Calu3 (cell line): ENCODE measurements around the gene RTP2. TPM values are rescaled to one million over a fixed set of nuclear protein-coding genes. Genes with fewer than 3 reads are reported as not detected.

ENCODE experiments used
- BruUV-seq: library from RNA; stranded (reverse); fragments of 400-500 nt; replicated peaks from 2 replicates; lab custom pipeline; 2021; lab: Mats Ljungman, UMichigan
- CTCF ChIA-PET: fragments of 300-600 bp; sonication (Branson Sonifier 250); formaldehyde crosslinking; loops from one replicate; lab custom pipeline; 2022; ENCODE audit warnings: antibody characterized with exemption; lab: Charles Lee
- DNase-seq: peaks from one replicate; pipeline ENCODE4 v3.0.0; 2022
- H3K27ac Mint-ChIP-seq: one replicate; pipeline ENCODE4 v1.8.0; 2022; ENCODE audit warnings: mixed read lengths; ENCODE audit not compliant: unreplicated experiment
- H3K27me3 Mint-ChIP-seq: one replicate; pipeline ENCODE4 v1.8.0; 2022; ENCODE audit warnings: mixed read lengths; ENCODE audit not compliant: unreplicated experiment
- H3K36me3 Mint-ChIP-seq: one replicate; pipeline ENCODE4 v1.8.0; 2022; ENCODE audit warnings: mild to moderate bottlenecking, moderate library complexity, mixed read lengths; ENCODE audit not compliant: insufficient read depth, unreplicated experiment
- H3K4me1 Mint-ChIP-seq: one replicate; pipeline ENCODE4 v1.8.0; 2022; ENCODE audit warnings: mild to moderate bottlenecking, low read depth, mixed read lengths; ENCODE audit not compliant: unreplicated experiment
- H3K4me3 Mint-ChIP-seq: one replicate; pipeline ENCODE4 v1.8.0; 2022; ENCODE audit warnings: mild to moderate bottlenecking, low read depth, moderate library complexity, mixed read lengths; ENCODE audit not compliant: unreplicated experiment
- H3K9me3 Mint-ChIP-seq: one replicate; pipeline ENCODE4 v1.8.0; 2022; ENCODE audit warnings: low read depth, mixed read lengths; ENCODE audit not compliant: unreplicated experiment
- intact Hi-C: fragments of 100-400 bp; cut with micrococcal nuclease; formaldehyde crosslinking; loops from one replicate; pipeline ENCODE4 v1.10.0; 2022; ENCODE audit not compliant: unreplicated experiment
- total RNA-seq: library from RNA; stranded (reverse); gene quantifications from 2 replicates; pipeline ENCODE4 v1.2.3, GENCODE V29; 2022
- TF ChIP-seq, protein P1 (sequence below): fragments of 200-600 bp; IDR thresholded peaks from one replicate; pipeline ENCODE4 v1.8.0; 2022; ENCODE audit warnings: antibody characterized with exemption; ENCODE audit not compliant: unreplicated experiment

The RTP2 gene
- total RNA-seq, 1 experiment from 2014 or later = not detected

DNA sequence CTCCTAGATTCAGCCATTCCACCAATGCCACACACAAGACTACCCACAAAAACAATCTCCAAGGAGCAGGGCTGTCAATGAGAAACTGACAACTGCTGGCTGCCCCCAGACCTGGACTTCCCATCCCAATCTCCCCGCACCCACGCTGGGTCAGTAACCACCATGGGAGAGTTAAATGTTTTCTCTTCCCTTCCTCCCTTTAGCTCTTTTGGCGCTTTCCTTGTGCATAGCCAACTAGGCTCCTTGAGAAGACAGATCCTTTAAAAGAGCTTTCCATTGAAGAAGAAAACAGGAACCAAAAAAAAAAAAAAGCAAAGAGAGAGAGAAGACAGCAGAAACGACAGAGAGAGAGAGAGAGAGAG lies 34.6 kb upstream of the RTP2 start:
- peaks cover 9% of the 10 kb centered on the region for H3K27me3 Mint-ChIP-seq
- peaks cover 49% of the 10 kb centered on the region for H3K36me3 Mint-ChIP-seq
- H3K4me3 Mint-ChIP-seq = peak overlapping the region; percentile 83
- DNase-seq = no peak
- H3K9me3 Mint-ChIP-seq = no peaks in the 10 kb centered on the region
- intact Hi-C loops = no loop called here
- TF ChIP-seq, protein P1, sequence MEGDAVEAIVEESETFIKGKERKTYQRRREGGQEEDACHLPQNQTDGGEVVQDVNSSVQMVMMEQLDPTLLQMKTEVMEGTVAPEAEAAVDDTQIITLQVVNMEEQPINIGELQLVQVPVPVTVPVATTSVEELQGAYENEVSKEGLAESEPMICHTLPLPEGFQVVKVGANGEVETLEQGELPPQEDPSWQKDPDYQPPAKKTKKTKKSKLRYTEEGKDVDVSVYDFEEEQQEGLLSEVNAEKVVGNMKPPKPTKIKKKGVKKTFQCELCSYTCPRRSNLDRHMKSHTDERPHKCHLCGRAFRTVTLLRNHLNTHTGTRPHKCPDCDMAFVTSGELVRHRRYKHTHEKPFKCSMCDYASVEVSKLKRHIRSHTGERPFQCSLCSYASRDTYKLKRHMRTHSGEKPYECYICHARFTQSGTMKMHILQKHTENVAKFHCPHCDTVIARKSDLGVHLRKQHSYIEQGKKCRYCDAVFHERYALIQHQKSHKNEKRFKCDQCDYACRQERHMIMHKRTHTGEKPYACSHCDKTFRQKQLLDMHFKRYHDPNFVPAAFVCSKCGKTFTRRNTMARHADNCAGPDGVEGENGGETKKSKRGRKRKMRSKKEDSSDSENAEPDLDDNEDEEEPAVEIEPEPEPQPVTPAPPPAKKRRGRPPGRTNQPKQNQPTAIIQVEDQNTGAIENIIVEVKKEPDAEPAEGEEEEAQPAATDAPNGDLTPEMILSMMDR = no peak
- peaks cover 31% of the 10 kb centered on the region for H3K4me1 Mint-ChIP-seq
- peak overlapping the region; percentile 13 for H3K27ac Mint-ChIP-seq
- BruUV-seq = no TSS peak
- CTCF ChIA-PET = interaction anchor here (0.6 to 5.6 kb wide), 10 partner anchors 17 to 1562 kb away, joined by 3 to 171 read pairs (median 4); no protein-coding TSS in a partner anchor

DNA sequence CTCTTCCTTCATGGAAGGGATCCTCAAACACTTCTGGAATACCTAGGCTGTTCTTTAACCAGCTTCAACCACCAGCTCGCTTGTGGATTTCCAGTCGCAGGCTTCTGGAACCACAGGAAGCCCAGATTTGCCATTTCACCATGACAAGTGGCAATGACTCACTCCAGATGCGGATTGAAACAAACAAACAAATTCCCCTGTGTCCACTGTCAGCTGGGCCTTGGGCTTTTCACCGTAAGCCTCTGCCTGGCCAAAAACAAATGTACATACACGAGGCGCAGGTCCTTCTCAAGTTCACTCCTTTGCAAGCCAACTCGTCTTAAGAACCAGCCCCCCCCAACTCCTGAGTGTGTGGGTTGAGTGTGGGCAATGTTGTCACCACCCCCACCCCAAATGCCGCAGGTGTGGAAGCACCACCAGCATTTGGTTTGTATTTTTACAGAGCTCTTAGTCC lies 34.1 kb upstream of the RTP2 start:
- CTCF ChIA-PET = interaction anchor here (0.6 to 5.6 kb wide), 9 partner anchors 16 to 1562 kb away, joined by 3 to 171 read pairs (median 4); no protein-coding TSS in a partner anchor

DNA sequence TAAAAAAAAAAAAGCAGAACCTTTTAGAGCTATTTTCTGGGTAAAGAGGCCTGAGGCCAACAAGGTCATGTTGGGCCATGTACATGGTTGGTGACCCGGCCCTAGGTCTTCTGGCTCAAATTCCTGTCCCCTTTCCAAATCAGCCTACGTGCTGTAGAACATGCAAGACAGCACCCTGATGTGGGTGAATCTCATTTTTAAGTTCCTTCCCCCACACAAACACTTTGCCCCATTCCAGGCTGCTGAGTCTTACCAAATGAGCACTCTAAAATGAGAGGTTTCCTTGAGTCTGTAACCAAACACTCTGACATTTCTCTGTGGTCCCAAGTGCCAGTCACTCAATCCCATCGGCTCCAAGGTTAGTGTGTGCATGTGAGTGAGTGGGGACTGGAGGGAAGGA lies 33.5 kb upstream of the RTP2 start:
- no peak overlapping the region for H3K4me3 Mint-ChIP-seq
- no peak overlapping the region for H3K27ac Mint-ChIP-seq
- intact Hi-C loops = no loop called here
- peaks cover 24% of the 10 kb centered on the region for H3K4me1 Mint-ChIP-seq
- peaks cover 9% of the 10 kb centered on the region for H3K27me3 Mint-ChIP-seq
- BruUV-seq = no TSS peak
- H3K9me3 Mint-ChIP-seq = no peaks in the 10 kb centered on the region
- CTCF ChIA-PET = interaction anchor here (0.6 to 5.6 kb wide), 3 partner anchors 16 to 1217 kb away, joined by 3 to 171 read pairs (median 5); no protein-coding TSS in a partner anchor
- TF ChIP-seq, protein P1 = no peak
- H3K36me3 Mint-ChIP-seq = peaks cover 38% of the 10 kb centered on the region
- no peak for DNase-seq

More for the DNA sequence above, 34.1 kb upstream of the RTP2 start:
- H3K27me3 Mint-ChIP-seq = peaks cover 9% of the 10 kb centered on the region
- intact Hi-C loops = no loop called here
- no peak for DNase-seq
- no peak overlapping the region for H3K4me3 Mint-ChIP-seq
- H3K4me1 Mint-ChIP-seq = peaks cover 25% of the 10 kb centered on the region
- BruUV-seq = no TSS peak
- no peaks in the 10 kb centered on the region for H3K9me3 Mint-ChIP-seq
- H3K27ac Mint-ChIP-seq = no peak overlapping the region
- TF ChIP-seq, protein P1 = no peak
- H3K36me3 Mint-ChIP-seq = peaks cover 44% of the 10 kb centered on the region

DNA sequence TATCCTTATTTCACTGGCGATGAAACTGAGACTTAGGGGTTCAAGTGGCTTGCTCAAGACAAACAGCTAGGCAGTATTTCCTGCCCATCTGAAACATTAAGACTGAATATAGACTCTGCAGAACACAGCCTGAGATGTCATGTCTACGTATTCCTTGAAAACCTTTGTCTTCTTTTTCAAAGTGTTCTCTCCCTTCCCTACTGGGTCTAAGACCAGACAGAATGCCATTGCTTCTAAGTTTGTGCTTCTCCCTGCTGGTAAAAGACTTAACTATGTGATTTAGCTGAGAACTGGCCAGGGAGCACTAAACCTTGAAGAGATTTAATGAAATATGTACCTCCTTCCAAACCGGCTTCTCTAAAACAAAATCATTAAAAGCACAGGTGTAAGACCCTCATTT lies 33.0 kb upstream of the RTP2 start:
- BruUV-seq = no TSS peak
- intact Hi-C loops = no loop called here
- Mint-ChIP-seq H3K27ac (no peak overlapping the region), H3K4me3 (no peak overlapping the region), H3K9me3 (no peaks in the 10 kb centered on the region), H3K27me3 (peaks cover 9% of the 10 kb centered on the region), H3K4me1 (peaks cover 24% of the 10 kb centered on the region), H3K36me3 (peaks cover 33% of the 10 kb centered on the region)
- TF ChIP-seq, protein P1 = no peak
- CTCF ChIA-PET = interaction anchor here (0.6 kb wide), 1 partner anchor 160 kb away, joined by 3 read pairs; no protein-coding TSS in a partner anchor
- DNase-seq = no peak
